HepG2 (cell line): ENCODE results near the gene ARHGEF40. TPM values are rescaled to one million over a fixed set of nuclear protein-coding genes. Genes with fewer than 3 reads are reported as not detected.

Experiments
- CREM ChIP-seq, 2 experiments: sonication (generic) in 1 of 2; formaldehyde crosslinking in 1 of 2; IDR thresholded peaks; 2 replicates each; pipeline versions ENCODE4 v1.4.0 to v1.6.1; 2016 to 2020; ENCODE audit warnings: antibody characterized with exemption in 1 of 2, mild to moderate bottlenecking in 1 of 2, missing genetic modification reagents in 1 of 2
- FOSL1 ChIP-seq: sonication (generic); formaldehyde crosslinking; IDR thresholded peaks from 2 replicates; pipeline ENCODE4 v1.9.0; 2021; ENCODE audit warnings: missing genetic modification reagents, borderline replicate concordance
- GATA4 ChIP-seq: sonication (generic); IDR thresholded peaks from 2 replicates; pipeline ENCODE4 v1.6.1; 2016; ENCODE audit warnings: antibody characterized with exemption, low read depth, borderline replicate concordance
- GPN1 ChIP-seq: sonication (generic); formaldehyde crosslinking; IDR thresholded peaks from 2 replicates; pipeline ENCODE4 v1.5.1; 2020; ENCODE audit warnings: missing genetic modification reagents, borderline replicate concordance
- HINFP ChIP-seq: sonication (generic); formaldehyde crosslinking; IDR thresholded peaks from 2 replicates; pipeline ENCODE4 v1.4.0; 2020; ENCODE audit warnings: low read depth, mild to moderate bottlenecking, missing genetic modification reagents
- KDM3A ChIP-seq: IDR thresholded peaks from 2 replicates; pipeline ENCODE4 v1.6.1; 2018; ENCODE audit warnings: low read depth, missing compliant biosample characterization
- KLF16 ChIP-seq, 2 experiments: sonication (generic) in 1 of 2; formaldehyde crosslinking in 1 of 2; IDR thresholded peaks; 2 replicates each; pipeline versions ENCODE4 v1.6.1 to v1.8.0; 2016 to 2023; ENCODE audit warnings: missing genetic modification reagents in 2 of 2, missing compliant biosample characterization in 1 of 2
- MZF1 ChIP-seq: sonication (generic); formaldehyde crosslinking; IDR thresholded peaks from 2 replicates; pipeline ENCODE4 v1.8.1; 2023; ENCODE audit warnings: mild to moderate bottlenecking, missing genetic modification reagents, borderline replicate concordance
- NFE2L1 ChIP-seq: sonication (generic); formaldehyde crosslinking; IDR thresholded peaks from 2 replicates; pipeline ENCODE4 v1.4.0; 2020; ENCODE audit warnings: missing genetic modification reagents, mild to moderate bottlenecking, borderline replicate concordance
- NFKB2 ChIP-seq: sonication (generic); formaldehyde crosslinking; IDR thresholded peaks from 2 replicates; pipeline ENCODE4 v1.4.0; 2020; ENCODE audit warnings: missing genetic modification reagents, borderline replicate concordance
- PHB2 ChIP-seq: fragments of 450-650 bp; IDR thresholded peaks from 2 replicates; pipeline ENCODE4 v1.6.1; 2018; ENCODE audit not compliant: partially characterized antibody
- SP4 ChIP-seq: sonication (generic); formaldehyde crosslinking; IDR thresholded peaks from 2 replicates; pipeline ENCODE4 v1.8.1; 2023; ENCODE audit warnings: mild to moderate bottlenecking, missing genetic modification reagents
- SSRP1 ChIP-seq: IDR thresholded peaks from 2 replicates; pipeline ENCODE4 v1.6.1; 2016; ENCODE audit warnings: control low read depth
- ZFP1 ChIP-seq: IDR thresholded peaks from 2 replicates; pipeline ENCODE4 v1.6.1; 2016
- ZKSCAN5 ChIP-seq: sonication (generic); formaldehyde crosslinking; IDR thresholded peaks from 2 replicates; pipeline ENCODE4 v1.5.1; 2020; ENCODE audit warnings: mild to moderate bottlenecking, missing genetic modification reagents
- ZNF317 ChIP-seq: sonication (generic); formaldehyde crosslinking; IDR thresholded peaks from 2 replicates; pipeline ENCODE4 v1.5.0; 2020; ENCODE audit warnings: mild to moderate bottlenecking, missing genetic modification reagents
- ZNF432 ChIP-seq: sonication (generic); formaldehyde crosslinking; IDR thresholded peaks from 2 replicates; pipeline ENCODE4 v1.5.0; 2020; ENCODE audit warnings: missing genetic modification reagents, mild to moderate bottlenecking, borderline replicate concordance
- ZNF441 ChIP-seq: sonication (generic); formaldehyde crosslinking; IDR thresholded peaks from 2 replicates; pipeline ENCODE4 v1.7.0; 2021; ENCODE audit warnings: missing genetic modification reagents, borderline replicate concordance
- ZNF724P ChIP-seq: sonication (generic); formaldehyde crosslinking; IDR thresholded peaks from 2 replicates; pipeline ENCODE4 v1.8.0; 2022; ENCODE audit warnings: missing genetic modification reagents, borderline replicate concordance
- ZNF773 ChIP-seq: sonication (generic); formaldehyde crosslinking; IDR thresholded peaks from 2 replicates; pipeline ENCODE4 v1.4.0; 2020; ENCODE audit warnings: missing genetic modification reagents, borderline replicate concordance
- ZNF839 ChIP-seq: sonication (generic); formaldehyde crosslinking; IDR thresholded peaks from 2 replicates; pipeline ENCODE4 v1.4.0; 2020; ENCODE audit warnings: missing genetic modification reagents, mild to moderate bottlenecking, borderline replicate concordance
- polyA plus RNA-seq, 8 experiments: library from polyadenylated mRNA; depleted of rRNA in 3 of 8; stranded (reverse) in 7 of 8; unstranded in 1 of 8; fragments of >200 nt; fragmentation: Illumina TruSeq in 4 of 8; extraction: Trizol in 4 of 8; gene quantifications; 2 replicates each; pipeline versions ENCODE4 v1.2.1 to v1.2.3, GENCODE V29; 2011 to 2016; ENCODE audit warnings: low read depth in 4 of 8, missing spikeins in 1 of 8, mixed read lengths in 1 of 8; ENCODE audit not compliant: insufficient read depth in 1 of 8
- total RNA-seq, 5 experiments: library from RNA; depleted of rRNA; stranded (reverse); fragments of >200 nt; fragmentation: Illumina TruSeq; extraction: Trizol; gene quantifications; 2 replicates each; pipeline ENCODE4 v1.2.3, GENCODE V29; 2016; ENCODE audit warnings: low read depth in 1 of 5
- TF ChIP-seq, protein P1 (sequence below): sonication (generic); formaldehyde crosslinking; IDR thresholded peaks from 2 replicates; pipeline ENCODE4 v1.4.0; 2020; ENCODE audit warnings: mild to moderate bottlenecking, missing genetic modification reagents
- TF ChIP-seq, protein P2 (sequence below): sonication (generic); formaldehyde crosslinking; IDR thresholded peaks from 2 replicates; pipeline ENCODE4 v1.8.1; 2023; ENCODE audit warnings: mild to moderate bottlenecking, missing genetic modification reagents, borderline replicate concordance
- TF ChIP-seq, protein P3 (sequence below): sonication (generic); IDR thresholded peaks from 2 replicates; pipeline ENCODE4 v1.6.1; 2016; ENCODE audit warnings: low read depth, borderline replicate concordance
- TF ChIP-seq, protein P4 (sequence below): sonication (generic); formaldehyde crosslinking; IDR thresholded peaks from 2 replicates; pipeline ENCODE4 v1.5.0; 2020; ENCODE audit warnings: mild to moderate bottlenecking, low read depth, missing genetic modification reagents, borderline replicate concordance

The ARHGEF40 gene
- total and polyA plus RNA-seq, 2 of the 13 experiments (the other 11 are each of a cell fraction or from before 2014, with no cell fraction given): 28.1 to 78.1 TPM

GRCh38 chr14:21054123-21054767 lies 15.9 kb upstream of the ARHGEF40 start (continued):
- TF ChIP-seq, protein P1, sequence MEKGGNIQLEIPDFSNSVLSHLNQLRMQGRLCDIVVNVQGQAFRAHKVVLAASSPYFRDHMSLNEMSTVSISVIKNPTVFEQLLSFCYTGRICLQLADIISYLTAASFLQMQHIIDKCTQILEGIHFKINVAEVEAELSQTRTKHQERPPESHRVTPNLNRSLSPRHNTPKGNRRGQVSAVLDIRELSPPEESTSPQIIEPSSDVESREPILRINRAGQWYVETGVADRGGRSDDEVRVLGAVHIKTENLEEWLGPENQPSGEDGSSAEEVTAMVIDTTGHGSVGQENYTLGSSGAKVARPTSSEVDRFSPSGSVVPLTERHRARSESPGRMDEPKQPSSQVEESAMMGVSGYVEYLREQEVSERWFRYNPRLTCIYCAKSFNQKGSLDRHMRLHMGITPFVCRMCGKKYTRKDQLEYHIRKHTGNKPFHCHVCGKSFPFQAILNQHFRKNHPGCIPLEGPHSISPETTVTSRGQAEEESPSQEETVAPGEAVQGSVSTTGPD: peak; percentile 86
- no peak for TF ChIP-seq NFE2L1 (CRISPR knock-in tag)
- no peak for TF ChIP-seq SP4 (CRISPR knock-in tag)
- peak; percentile 96 for TF ChIP-seq ZFP1 (CRISPR knock-in tag)
- no peak for TF ChIP-seq ZNF773
- no peak for TF ChIP-seq NFKB2 (CRISPR knock-in tag)
- TF ChIP-seq, protein P2, sequence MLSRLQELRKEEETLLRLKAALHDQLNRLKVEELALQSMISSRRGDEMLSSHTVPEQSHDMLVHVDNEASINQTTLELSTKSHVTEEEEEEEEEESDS: no peak; the same call in 1 of the 2 replicates
- 0 out of 2 replicates have a peak, but pooled peaks have one; percentile 83 for TF ChIP-seq HINFP
- peak; percentile 92 for TF ChIP-seq CREM (IDR thresholded peaks at IDR 0.05)
- no peak for TF ChIP-seq CREM (CRISPR knock-in tag; IDR thresholded peaks at IDR 0.05)
- TF ChIP-seq ZNF441 (CRISPR knock-in tag): peak; percentile 87
- no peak for TF ChIP-seq GPN1 (CRISPR knock-in tag)
- TF ChIP-seq SSRP1 (CRISPR knock-in tag): 0 out of 2 replicates have a peak, but pooled peaks have one; percentile 29
- TF ChIP-seq ZNF317 (CRISPR knock-in tag): 0 out of 2 replicates have a peak, but pooled peaks have one; percentile 28
- TF ChIP-seq KLF16 (CRISPR knock-in tag; IDR thresholded peaks at IDR 0.05): peak in 1 of 2 experiments; percentile 77; a peak in 2 of 4 replicates
- TF ChIP-seq, protein P3, sequence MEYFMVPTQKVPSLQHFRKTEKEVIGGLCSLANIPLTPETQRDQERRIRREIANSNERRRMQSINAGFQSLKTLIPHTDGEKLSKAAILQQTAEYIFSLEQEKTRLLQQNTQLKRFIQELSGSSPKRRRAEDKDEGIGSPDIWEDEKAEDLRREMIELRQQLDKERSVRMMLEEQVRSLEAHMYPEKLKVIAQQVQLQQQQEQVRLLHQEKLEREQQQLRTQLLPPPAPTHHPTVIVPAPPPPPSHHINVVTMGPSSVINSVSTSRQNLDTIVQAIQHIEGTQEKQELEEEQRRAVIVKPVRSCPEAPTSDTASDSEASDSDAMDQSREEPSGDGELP: peak; percentile 77; the same call in 1 of the 2 replicates
- no peak for TF ChIP-seq ZNF724P (CRISPR knock-in tag)
- TF ChIP-seq ZNF432: no peak
- TF ChIP-seq KDM3A (CRISPR knock-in tag): peak; percentile 33; the same call in 1 of the 2 replicates
- no peak for TF ChIP-seq PHB2
- TF ChIP-seq MZF1 (CRISPR knock-in tag): no peak
- TF ChIP-seq ZNF839 (CRISPR knock-in tag): no peak
- TF ChIP-seq ZKSCAN5 (CRISPR knock-in tag): peak; percentile 70
- TF ChIP-seq GATA4: peak; percentile 94; the same call in 1 of the 2 replicates
- TF ChIP-seq, protein P4, sequence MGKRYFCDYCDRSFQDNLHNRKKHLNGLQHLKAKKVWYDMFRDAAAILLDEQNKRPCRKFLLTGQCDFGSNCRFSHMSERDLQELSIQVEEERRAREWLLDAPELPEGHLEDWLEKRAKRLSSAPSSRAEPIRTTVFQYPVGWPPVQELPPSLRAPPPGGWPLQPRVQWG (CRISPR knock-in tag): no peak
- TF ChIP-seq FOSL1 (CRISPR knock-in tag): no peak
